Measurements from ENCODE around the gene OR7C2.

- TF ChIP-seq REST (IDR thresholded peaks at IDR 0.05; ENCODE audit: unreplicated experiment) (no peak), CTCF (conservative IDR thresholded peaks at IDR 0.05; ENCODE audit: low read depth in 2 of 2) (no peak), POLR2AphosphoS5 (IDR thresholded peaks at IDR 0.05; ENCODE audit: low read depth) (no peak), STAT1 (IDR thresholded peaks at IDR 0.05; ENCODE audit: unreplicated experiment) (no peak), EZH2phosphoT487 (IDR thresholded peaks at IDR 0.05; ENCODE audit: unreplicated experiment) (no peak), CREB1 (CRISPR knock-in tag; IDR thresholded peaks at IDR 0.05; ENCODE audit: low read depth) (no peak), EZH2 (IDR thresholded peaks at IDR 0.05; ENCODE audit: low read depth, unreplicated experiment) (no peak), ZNF114 (CRISPR knock-in tag; IDR thresholded peaks at IDR 0.05) (no peak)
These were observed 16.2 kb downstream of the OR7C2 start for GRCh38 chr19:14957464-14957863.

Measured in GM23338 (cell line).